ENCODE measurements around the gene KCNQ1OT1.

KCNQ1OT1 gene

DNA sequence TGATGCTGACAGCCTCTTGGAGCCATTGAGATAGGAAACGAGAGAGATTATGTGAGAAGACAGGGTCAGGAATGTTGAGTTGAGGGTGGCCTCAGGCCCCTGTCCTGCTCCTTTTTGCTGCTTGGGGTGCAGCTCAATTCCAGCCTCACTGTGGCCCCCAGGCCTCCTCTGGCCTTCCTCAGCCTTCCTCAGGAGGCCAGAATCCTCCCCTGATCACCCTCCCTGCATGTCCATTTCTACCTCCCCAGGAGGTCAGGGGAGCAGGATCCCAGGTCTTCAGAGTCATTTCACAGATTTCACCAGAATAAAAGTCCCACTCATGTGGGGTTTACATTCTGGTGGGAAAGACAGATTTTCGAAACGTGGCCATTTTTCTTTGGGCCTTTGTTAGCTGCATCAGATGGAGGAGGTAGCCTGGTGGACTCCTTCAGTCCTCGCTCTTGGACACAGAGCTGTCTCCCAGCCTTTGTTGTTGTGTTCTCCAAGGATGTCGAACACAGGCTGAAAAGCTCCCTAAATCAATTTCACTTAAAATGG lies 2.2 kb upstream of the KCNQ1OT1 start:
- no peaks in the 10 kb centered on the region for H3K27me3 ChIP-seq
- TF ChIP-seq, protein P1, sequence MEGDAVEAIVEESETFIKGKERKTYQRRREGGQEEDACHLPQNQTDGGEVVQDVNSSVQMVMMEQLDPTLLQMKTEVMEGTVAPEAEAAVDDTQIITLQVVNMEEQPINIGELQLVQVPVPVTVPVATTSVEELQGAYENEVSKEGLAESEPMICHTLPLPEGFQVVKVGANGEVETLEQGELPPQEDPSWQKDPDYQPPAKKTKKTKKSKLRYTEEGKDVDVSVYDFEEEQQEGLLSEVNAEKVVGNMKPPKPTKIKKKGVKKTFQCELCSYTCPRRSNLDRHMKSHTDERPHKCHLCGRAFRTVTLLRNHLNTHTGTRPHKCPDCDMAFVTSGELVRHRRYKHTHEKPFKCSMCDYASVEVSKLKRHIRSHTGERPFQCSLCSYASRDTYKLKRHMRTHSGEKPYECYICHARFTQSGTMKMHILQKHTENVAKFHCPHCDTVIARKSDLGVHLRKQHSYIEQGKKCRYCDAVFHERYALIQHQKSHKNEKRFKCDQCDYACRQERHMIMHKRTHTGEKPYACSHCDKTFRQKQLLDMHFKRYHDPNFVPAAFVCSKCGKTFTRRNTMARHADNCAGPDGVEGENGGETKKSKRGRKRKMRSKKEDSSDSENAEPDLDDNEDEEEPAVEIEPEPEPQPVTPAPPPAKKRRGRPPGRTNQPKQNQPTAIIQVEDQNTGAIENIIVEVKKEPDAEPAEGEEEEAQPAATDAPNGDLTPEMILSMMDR (IDR thresholded peaks at IDR 0.05): no peak

DNA sequence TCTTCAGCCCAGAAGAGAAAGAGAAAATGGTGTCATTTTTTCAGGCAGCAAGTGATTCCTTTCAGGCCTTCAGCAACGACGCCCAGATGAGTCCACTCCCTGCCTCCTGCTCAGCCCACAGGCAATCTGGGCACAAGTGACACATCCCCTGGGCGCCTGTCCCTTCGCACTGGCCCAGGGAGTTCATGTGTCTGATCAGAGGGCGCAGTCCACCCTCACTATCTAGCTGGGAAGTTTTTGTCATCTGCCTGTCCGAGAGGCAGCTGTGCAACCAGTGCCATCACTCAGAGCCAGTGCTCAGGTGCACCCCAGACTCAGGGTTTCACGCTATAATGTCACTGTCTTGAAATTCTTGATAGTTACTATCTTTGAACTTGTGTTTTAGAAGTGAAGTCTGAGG lies 1.4 kb upstream of the KCNQ1OT1 start:
- no peaks in the 10 kb centered on the region for H3K27me3 ChIP-seq
- peaks cover 23 to 29% of the 10 kb centered on the region in 2 experiments for H3K4me1 ChIP-seq (ENCODE audit: control insufficient read depth in 1 of 2, insufficient read depth in 1 of 2, low read depth in 1 of 2, low read length in 1 of 2)
- no peaks in the 10 kb centered on the region for H3K36me3 ChIP-seq
- H3K4me3 ChIP-seq (ENCODE audit: low read depth in 1 of 2, low read length in 1 of 2): peak overlapping the region in 1 of 2 experiments; percentile 62
- TF ChIP-seq, protein P1 (IDR thresholded peaks at IDR 0.05): no peak
- no peaks in the 10 kb centered on the region for H3K9me3 ChIP-seq
- no peak overlapping the region for H3K27ac ChIP-seq

More for the DNA sequence above, 2.2 kb upstream of the KCNQ1OT1 start:
- H3K27ac ChIP-seq: no peak overlapping the region
- no peak overlapping the region for H3K4me3 ChIP-seq (ENCODE audit: low read depth in 1 of 2, low read length in 1 of 2)
- H3K4me1 ChIP-seq (ENCODE audit: control insufficient read depth in 1 of 2, insufficient read depth in 1 of 2, low read depth in 1 of 2, low read length in 1 of 2): peaks cover 23 to 29% of the 10 kb centered on the region in 2 experiments
- H3K9me3 ChIP-seq: no peaks in the 10 kb centered on the region
- no peaks in the 10 kb centered on the region for H3K36me3 ChIP-seq

DNA sequence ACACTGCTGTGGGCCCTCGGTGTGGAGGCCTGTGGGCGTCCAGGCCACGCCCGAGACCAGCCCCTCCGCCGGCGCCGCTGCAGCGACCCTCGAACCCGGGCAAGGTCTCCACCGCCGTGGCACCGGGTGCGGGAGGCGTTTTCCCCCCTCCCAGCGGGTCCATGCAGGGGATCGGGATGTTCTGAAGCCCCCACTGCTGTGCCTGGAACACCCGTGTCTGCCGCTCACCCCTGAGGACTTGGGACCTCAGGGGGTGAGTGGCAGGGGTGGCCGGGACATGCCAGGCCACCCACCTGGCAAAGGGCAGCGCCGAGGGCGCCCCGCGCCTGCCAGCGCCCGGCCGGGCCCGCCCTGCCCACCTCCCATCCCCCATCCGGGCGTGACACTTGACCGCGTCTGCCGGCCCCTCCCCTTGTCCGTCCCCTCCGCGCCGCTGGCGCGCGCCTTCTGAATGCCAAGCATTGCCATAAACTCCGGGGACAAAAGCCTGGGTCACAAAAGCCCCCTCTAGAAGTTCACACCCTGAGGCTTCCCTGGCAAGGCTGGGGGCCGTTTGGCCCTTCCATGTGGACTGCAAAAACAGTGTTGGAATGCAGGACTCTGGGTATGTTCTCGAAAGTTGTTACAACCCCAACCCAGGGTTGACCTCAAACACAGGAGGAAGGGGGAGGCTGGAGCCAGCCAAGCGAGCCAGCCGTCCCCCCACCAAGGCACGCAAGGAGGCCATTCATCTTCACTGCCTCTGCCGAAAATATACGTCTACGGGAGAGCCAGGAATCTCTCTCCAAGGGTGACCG lies 819 bp upstream of the KCNQ1OT1 start:
- H3K27me3 ChIP-seq: no peaks in the 10 kb centered on the region
- TF ChIP-seq, protein P1 (IDR thresholded peaks at IDR 0.05): no peak
- H3K4me3 ChIP-seq (ENCODE audit: low read depth in 1 of 2, low read length in 1 of 2): peak overlapping the region; percentile 62 to 72

DNA sequence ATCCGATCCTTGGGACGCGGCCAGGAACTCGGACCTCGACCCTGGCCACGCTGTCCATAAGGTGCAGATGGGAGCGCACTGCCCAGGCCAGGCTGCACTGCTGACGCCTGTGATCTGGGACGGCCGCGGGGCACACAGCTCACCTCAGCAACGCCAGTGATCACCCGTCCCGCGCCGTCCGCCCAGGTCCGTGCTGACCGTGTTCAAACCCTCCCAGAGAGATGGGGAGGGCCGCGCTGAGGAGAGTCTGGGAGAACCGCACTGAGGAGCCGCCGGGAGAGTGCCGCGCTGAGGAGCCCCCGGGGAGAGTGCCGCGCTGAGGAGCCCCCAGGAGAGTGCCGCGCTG lies 636 bp downstream of the KCNQ1OT1 start:
- Histone ChIP-seq H3K36me3 (no peaks in the 10 kb centered on the region), H3K27ac (no peak overlapping the region), H3K9me3 (no peaks in the 10 kb centered on the region), H3K4me1 (ENCODE audit: control insufficient read depth in 1 of 2, insufficient read depth in 1 of 2, low read depth in 1 of 2, low read length in 1 of 2) (peaks cover 23 to 29% of the 10 kb centered on the region in 2 experiments), H3K4me3 (ENCODE audit: low read depth in 1 of 2, low read length in 1 of 2) (peak overlapping the region; percentile 62 to 72), H3K27me3 (no peaks in the 10 kb centered on the region)
- TF ChIP-seq, protein P1 (IDR thresholded peaks at IDR 0.05): no peak

More for the DNA sequence above, 819 bp upstream of the KCNQ1OT1 start:
- H3K9me3 ChIP-seq: no peaks in the 10 kb centered on the region
- H3K4me1 ChIP-seq (ENCODE audit: control insufficient read depth in 1 of 2, insufficient read depth in 1 of 2, low read depth in 1 of 2, low read length in 1 of 2): peaks cover 23 to 29% of the 10 kb centered on the region in 2 experiments
- no peaks in the 10 kb centered on the region for H3K36me3 ChIP-seq
- peak overlapping the region; percentile 67 for H3K27ac ChIP-seq

DNA sequence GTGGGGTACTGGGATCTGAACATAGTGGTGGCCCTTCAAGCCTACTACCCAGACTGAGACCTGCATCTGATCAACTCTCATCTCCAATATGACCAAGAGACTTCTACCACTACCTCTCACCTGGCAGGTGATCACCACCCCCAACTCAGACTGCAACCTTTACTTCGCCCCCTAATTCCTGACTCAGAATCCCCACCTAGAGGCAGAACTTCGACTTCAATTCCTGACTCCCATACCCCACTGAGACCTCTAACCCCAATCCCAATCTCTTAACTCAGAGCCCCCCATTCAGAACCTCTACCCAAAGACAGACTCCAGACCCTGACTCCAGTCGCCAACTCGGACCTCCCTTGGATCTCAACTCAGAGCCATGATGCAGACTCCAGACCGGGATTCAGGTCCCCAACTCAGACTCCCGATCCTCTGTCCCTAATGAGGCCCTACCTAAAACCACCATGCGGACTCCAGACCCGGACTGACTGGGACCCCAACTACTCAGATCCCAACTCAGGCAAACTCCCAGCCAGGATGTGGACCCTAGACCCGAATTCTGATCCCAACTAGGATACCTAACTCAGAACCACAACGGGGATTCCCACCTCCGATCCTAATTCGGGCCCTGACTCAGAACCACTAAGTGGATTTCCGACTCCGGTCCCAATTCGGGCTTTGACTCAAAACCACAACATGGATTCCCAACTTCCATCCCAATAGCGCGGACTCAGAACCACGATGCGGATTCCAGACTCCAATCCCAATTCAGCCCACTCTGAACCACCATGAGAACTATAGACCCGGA lies 1.2 kb downstream of the KCNQ1OT1 start:
- H3K27ac ChIP-seq: no peak overlapping the region
- no peaks in the 10 kb centered on the region for H3K27me3 ChIP-seq
- peaks cover 23% of the 10 kb centered on the region in 2 experiments for H3K4me1 ChIP-seq (ENCODE audit: control insufficient read depth in 1 of 2, insufficient read depth in 1 of 2, low read depth in 1 of 2, low read length in 1 of 2)
- H3K4me3 ChIP-seq (ENCODE audit: low read depth in 1 of 2, low read length in 1 of 2): peak overlapping the region; percentile 62 to 72
- no peaks in the 10 kb centered on the region for H3K9me3 ChIP-seq
- H3K36me3 ChIP-seq: no peaks in the 10 kb centered on the region
- TF ChIP-seq, protein P1 (IDR thresholded peaks at IDR 0.05): no peak
